GM10248 (cell line): ENCODE data around the gene SEMA4G.

ENCODE experiments used
- CTCF ChIA-PET: fragments of 300-600 bp; sonication (Branson Sonifier 250); formaldehyde crosslinking; extraction: SDS; loops from one replicate; lab custom pipeline; 2021; ENCODE audit warnings: antibody characterized with exemption; lab: Yijun Ruan, JAX
- POLR2A ChIA-PET: fragments of 350-650 bp; sonication (Branson Sonifier 250); formaldehyde crosslinking; extraction: SDS; loops from one replicate; lab custom pipeline; 2020; ENCODE audit warnings: antibody characterized with exemption; lab: Yijun Ruan, JAX
- DNase-seq: peaks from one replicate; pipeline ENCODE4 v3.0.0; 2012; ENCODE audit errors: extremely low spot score
- TF ChIP-seq, protein P1 (sequence below): IDR thresholded peaks from 2 replicates; pipeline ENCODE4 v1.5.1; 2012; ENCODE audit warnings: mild to moderate bottlenecking, low read depth; ENCODE audit errors: extremely low read depth, missing control alignments, control extremely low read depth

The SEMA4G gene

DNA sequence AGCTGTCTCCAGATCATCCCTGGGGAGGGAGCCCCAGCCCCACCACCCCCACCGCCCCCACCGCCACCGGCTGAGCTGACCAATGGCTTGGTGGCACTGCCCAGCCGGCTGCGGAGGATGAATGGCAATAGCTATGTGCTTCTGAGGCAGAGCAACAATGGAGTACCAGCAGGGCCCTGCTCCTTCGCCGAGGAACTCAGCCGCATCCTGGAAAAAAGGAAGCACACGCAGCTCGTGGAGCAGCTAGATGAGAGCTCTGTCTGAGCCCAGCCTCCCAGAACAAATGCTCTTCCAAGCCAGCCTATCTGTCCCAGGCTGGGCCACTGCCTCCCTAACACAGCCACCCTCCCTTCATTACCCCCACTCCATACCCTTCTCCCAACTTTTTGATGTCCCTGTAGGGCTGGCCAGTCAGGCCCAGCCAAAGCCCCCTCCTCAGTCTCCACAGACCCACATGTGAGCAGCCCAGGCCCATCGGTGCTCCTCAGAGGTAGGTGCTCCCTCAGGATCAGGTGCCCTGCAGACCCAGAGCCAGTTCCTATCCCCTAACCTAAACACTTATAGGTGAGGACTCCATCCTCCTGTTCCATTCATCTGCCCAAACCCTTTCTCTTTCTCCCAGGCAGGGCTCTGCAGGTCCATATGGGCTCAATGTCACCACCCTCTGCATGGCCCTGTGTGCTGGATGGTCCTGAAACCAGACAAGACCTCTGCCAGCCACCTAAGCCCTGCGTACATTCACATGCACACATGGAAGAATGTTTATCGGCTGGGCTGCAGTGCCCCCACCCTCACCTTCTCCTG is 14.8 kb downstream of the SEMA4G start:
- CTCF ChIA-PET: interaction anchor here (11.3 kb wide), 1 partner anchor 13 kb away, joined by 94 read pairs; the partner anchor contains the start of gene LZTS2
- no peak for DNase-seq
- TF ChIP-seq, protein P1, sequence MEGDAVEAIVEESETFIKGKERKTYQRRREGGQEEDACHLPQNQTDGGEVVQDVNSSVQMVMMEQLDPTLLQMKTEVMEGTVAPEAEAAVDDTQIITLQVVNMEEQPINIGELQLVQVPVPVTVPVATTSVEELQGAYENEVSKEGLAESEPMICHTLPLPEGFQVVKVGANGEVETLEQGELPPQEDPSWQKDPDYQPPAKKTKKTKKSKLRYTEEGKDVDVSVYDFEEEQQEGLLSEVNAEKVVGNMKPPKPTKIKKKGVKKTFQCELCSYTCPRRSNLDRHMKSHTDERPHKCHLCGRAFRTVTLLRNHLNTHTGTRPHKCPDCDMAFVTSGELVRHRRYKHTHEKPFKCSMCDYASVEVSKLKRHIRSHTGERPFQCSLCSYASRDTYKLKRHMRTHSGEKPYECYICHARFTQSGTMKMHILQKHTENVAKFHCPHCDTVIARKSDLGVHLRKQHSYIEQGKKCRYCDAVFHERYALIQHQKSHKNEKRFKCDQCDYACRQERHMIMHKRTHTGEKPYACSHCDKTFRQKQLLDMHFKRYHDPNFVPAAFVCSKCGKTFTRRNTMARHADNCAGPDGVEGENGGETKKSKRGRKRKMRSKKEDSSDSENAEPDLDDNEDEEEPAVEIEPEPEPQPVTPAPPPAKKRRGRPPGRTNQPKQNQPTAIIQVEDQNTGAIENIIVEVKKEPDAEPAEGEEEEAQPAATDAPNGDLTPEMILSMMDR: no peak
- POLR2A ChIA-PET: no interaction called here

DNA sequence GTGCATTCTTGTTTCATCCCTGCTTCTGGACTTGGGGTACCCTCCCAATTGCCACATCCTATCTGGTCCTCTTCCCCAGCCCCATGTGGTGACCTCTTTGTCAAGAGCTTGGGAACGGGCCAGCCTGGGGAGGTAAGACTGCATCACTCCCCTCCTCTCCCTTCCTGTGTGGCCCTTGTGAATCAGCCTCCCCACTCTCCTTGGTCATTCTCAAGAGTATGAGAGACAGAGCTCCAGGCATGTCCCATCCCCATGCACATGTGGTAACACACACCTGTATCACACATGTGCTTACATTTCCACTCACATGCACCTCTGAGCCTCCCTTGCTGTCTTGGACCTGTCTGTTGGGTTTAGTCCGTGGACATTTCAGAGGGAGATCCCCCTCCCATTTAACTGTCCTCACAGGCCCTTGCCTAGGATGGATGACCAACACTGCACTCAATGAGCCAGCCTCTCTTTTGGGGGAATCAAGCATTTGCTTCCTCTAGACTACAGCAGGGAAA is 15.4 kb downstream of the SEMA4G start:
- no peak for DNase-seq
- ChIA-PET POLR2A (interaction anchor here (0.6 kb wide), 1 partner anchor 1129 kb away, joined by 6 read pairs; no protein-coding TSS in a partner anchor), CTCF (interaction anchor here (0.8 to 11.3 kb wide), 4 partner anchors 9 to 77 kb away, joined by 3 to 94 read pairs (median 6); partner anchors contain the start of genes KAZALD1 and LZTS2)
- TF ChIP-seq, protein P1: no peak

DNA sequence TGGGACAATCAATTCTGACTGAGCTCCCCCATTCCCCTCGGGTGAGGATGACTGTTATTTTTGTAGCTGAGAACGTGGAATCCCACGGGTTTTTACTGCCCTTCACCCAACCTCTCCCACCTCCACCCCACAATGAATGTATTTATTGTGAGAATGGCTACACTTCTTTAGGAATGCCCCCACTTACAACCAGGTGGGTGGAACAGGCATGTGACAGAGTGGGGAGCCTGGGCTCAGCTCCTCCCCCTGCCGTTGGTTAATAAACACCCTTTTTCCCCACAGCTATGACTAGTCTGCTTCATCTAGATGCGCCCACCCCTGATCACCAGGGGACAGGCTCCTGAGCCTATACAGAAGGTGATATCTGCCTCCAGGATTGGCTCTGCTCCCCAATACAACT is 16.0 kb downstream of the SEMA4G start:
- CTCF ChIA-PET: interaction anchor here (0.8 to 11.3 kb wide), 6 partner anchors 9 to 80 kb away, joined by 3 to 94 read pairs (median 4); partner anchors contain the start of genes KAZALD1 and LZTS2
- POLR2A ChIA-PET: interaction anchor here (0.6 kb wide), 1 partner anchor 1128 kb away, joined by 6 read pairs; no protein-coding TSS in a partner anchor
- DNase-seq: no peak

DNA sequence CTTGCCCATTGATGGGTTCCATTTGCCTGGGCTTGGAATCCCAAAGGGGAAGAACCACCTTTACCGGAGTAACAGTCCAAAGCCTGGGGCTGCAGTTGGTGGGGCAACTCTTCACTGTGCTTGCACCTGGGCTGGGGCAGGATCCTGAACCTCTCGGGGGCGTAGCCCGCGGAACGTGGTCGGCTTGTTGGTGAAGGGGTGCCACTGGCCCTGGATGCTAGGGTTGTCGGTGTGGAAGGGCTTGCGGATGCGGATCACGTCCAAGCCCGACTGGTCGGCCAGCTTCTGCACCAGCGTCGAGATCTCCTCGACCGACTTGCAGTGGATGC is 17.3 kb downstream of the SEMA4G start:
- TF ChIP-seq, protein P1: no peak
- CTCF ChIA-PET: interaction anchor here (0.6 to 11.3 kb wide), 7 partner anchors 11 to 78 kb away, joined by 3 to 94 read pairs (median 3); partner anchors contain the start of gene LZTS2
- DNase-seq: no peak
- POLR2A ChIA-PET: no interaction called here

More for the DNA sequence above, 16.0 kb downstream of the SEMA4G start:
- TF ChIP-seq, protein P1: no peak

DNA sequence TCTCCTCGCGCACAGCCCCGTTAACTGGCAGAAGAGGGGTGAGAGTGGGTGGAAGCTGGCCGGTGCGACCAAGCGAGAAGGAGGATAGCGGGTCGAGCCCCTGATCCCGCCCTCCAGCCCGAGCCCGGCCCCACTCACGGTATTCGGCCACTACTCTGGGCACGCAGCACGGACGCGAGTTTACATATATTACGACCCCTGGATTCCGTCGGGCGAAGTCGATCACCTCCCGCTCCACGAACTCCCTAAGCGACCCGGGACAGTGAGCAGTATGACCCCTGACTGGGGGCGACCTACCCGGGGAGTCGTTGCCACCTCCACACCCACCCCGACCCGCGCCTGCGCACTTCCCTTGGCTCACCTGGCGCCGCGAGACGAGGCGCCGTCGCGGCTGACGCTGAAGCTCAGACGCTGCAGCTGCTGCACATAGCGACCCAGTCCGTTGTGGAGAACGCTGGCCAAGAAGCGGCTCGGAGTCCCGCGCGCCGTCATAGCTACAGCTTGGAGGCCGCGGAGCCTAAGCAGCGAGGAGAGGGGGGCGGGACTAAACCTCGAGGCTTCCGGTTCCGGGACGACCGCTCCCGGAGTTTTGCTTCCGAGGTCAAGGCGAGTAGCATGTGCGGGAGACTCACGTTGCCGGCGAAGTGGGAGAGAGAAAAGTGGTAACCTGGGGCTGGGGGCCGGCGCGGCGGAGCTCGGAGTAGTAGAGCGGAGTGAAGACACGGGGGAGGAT is 17.8 kb downstream of the SEMA4G start, which contains the start of the genes MRPL43 and TWNK:
TSS of gene MRPL43 (minus strand) at position 546 of the 733 bp plus-strand sequence. CDS start at position 492, 54 bp downstream.
TSS of gene TWNK (plus strand) at position 592 of the 733 bp plus-strand sequence. CDS start 668 bp downstream, outside the sequence.
- POLR2A ChIA-PET: no interaction called here
- peak; percentile 92 for DNase-seq
- CTCF ChIA-PET: interaction anchor here (1.2 to 11.3 kb wide), 5 partner anchors 10 to 63 kb away, joined by 3 to 94 read pairs (median 3); partner anchors contain the start of gene LZTS2

More for the DNA sequence above, 17.8 kb downstream of the SEMA4G start, which contains the start of the genes MRPL43 and TWNK:
- TF ChIP-seq, protein P1: no peak
